GM18507 (cell line): Measurements from ENCODE around the gene TMEM121.

ENCODE experiments used
- DNase-seq: peaks from one replicate; pipeline ENCODE4 v3.0.0; 2011; ENCODE audit warnings: low read depth; ENCODE audit not compliant: insufficient read length; ENCODE audit errors: extremely low spot score
- FAIRE-seq: peaks from 2 replicates; lab custom pipeline; 2011; peaks lifted over from hg19 to GRCh38; lab: Jason Lieb, UNC

The TMEM121 gene

DNA sequence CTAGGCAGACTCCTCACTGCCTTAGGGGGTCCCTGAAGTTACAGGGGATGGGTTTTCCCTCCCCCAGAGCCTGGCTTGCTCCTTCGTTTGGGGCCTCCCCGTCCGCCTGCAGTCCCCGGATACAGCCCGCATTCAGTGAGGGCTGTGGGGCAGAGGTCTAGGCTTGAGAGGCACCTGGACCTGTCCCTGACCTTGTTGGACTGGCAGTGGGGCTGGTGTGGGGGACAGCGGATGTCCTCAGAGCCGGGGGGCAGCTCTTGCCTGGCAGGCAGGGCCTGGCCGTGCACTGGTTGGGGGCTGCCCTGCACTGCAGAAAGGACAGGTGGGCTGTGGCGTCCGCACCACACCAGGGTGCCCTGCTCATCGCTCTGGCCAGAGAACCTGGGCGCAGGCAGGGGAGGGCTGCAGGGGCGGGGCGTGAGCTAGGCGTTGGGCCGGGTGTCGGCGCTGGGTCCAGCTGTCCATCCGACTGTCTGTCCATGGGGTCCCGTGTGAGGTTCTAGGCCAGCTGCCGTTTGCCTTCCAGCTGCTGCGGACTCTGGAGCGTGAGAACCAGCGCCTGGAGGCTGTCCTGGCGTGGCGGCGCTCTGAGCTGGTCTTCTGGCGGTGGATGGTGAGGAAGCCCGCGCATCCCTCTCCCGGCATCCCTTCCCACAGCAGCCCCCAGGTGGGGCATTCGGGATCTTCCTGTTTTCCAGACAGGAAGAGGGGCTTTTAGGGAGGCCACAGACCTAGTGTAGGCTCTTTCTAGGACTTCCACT is 29.4 kb upstream of the TMEM121 start:
- DNase-seq: no peak
- no peak for FAIRE-seq

- DNase-seq (no peak), FAIRE-seq (no peak)
These were observed 28.5 kb upstream of the TMEM121 start for GRCh38 chr14:105497671-105498429.

GRCh38 chr14:105498430-105499255 is 27.7 kb upstream of the TMEM121 start:
- no peak for FAIRE-seq
- no peak for DNase-seq

DNA sequence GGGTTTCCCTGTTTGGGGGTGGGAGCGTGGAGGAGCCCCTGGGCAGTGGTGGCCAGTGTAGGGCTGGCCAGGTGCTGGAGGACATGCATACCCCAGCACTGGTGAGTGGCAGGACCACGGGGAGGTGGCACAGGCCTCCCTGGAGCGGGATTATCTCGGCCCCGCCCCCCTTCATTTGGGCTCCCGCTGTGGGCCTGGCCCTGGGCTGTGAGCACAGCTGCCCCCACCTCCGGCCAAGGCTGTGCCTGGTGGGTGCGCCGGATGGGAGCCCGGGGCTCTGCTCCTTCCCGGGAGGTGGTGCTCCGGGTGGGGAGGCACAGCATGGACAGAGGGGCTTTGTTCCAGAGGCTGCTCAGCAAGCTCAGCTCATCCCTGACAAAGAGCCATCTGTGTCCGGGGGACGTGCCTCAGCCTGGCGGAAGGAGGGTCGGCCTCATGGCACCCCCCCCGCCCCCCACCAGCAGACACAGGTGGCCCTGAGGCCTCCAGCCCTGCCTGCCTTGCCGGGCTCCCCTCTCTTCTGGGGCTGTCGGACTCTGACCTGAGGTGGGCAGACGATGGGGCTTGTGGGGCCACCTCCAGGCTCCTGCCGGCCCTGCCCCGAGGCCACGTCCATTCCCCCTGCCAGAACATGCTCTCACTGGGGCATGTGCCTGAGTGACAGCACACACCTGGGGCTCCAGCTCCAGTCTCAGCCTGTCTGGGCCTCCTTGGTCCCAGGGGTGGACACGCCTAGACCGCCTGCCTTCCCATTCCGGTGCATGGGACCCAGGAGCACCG is 26.9 kb upstream of the TMEM121 start:
- DNase-seq (no peak), FAIRE-seq (no peak)

DNA sequence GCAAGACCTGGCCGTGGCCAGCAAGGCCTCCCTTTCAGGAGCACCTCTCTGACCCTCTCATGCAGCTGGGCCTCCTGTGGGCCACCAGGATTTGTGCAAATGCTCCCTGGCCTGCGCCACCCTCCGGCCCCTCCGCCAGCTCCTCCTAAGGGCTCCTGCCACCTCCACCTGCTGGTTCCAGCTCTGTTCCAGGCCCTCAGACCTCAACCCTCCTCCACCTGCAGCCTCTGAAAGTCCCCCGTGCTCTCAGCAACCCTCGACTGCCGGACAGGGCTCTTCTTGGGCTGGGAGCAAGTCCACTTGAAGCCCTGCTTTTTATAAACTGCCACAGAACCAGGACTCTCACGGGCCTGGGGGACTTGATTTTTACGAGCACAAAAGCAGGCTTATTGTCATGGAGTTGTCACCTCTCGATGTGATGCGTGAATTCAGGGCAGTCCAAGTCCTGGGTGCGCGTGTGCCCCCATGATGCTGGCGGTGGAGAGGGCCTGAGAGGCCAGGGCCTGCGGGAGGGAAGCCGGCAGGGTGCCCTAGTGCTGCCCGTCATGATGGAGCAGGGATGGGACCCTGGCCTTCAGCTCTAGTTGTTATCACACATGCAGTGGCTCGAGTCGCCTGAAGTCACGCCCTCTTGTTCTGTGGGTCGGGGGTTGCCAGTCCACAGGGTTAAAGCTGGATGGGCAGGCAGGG is 26.2 kb upstream of the TMEM121 start:
- DNase-seq (no peak), FAIRE-seq (no peak)

DNA sequence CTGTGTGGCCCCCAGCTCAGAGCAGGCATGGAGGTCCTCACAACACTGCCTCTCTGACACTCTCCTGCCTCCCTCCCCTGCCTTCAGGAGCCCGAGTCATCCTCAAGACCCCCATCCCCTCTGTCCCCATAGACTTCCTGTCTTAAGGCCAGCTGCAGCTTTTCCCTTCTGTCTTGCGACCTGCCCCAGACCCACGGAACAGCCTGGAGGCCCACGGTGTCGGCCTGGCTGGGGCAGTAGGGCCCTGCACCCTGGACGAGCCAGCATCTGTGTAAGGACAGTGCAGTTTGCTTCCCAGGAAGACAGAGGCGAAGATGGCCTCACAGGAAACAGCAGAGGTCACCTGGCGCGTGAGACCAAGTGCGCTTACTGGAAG is 25.7 kb upstream of the TMEM121 start:
- DNase-seq (no peak), FAIRE-seq (no peak)

DNA sequence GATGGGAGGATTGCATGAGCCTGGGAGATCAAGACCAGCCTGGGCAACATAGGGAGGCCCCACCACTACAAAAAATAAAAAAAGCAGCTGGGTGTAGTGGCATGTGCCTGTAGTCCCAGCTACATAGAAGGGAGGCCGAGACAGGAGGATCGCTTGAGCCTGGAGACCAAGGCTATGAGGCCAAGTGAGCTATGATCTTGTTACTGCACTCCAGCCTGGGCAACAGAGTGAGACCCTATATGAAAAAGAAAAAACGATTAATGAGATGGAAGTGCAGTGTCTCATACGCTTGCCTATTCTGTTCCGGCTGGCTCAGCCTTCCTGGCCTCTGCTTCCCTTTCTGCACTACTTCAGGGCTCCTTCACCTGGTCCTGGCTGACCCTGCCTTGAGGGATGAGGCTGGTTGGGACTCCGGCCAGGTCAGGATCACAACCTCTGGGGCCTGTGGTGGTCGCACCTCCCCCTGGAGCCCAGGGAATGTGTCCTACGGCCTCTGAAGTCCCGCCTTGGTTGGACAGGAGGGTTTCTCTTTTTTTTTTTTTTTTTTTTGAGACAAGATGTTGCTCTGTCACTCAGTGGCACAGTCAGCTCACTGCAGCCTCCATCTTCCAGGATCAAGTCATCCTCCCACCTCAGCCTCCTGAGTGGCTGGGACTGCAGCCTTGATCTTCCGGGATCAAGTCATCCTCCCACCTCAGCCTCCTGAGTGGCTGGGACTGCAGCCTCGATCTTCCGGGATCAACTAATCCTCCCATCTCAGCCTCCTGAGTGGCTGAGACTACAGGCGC is 24.7 kb upstream of the TMEM121 start:
- FAIRE-seq (no peak), DNase-seq (no peak)

GRCh38 chr14:105502446-105503295 is 23.7 kb upstream of the TMEM121 start:
- DNase-seq (no peak), FAIRE-seq (no peak)

DNA sequence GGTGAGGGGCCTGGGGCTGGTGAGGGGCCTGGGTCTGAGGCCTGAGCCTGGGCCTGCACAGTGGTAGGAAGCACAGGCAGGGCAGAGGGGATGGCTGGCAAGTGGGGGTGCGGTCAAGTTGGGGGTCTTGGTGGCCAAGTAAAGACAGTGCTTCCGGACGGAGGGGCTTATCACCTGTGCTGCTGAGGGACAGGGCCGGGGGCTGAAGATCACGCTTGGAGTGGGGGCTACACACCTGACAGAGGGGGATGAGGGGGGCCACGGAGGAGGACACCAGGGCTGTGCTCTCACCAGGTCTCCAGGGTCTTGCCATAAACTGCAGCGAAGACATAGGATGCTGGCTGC is 23.1 kb upstream of the TMEM121 start:
- FAIRE-seq (no peak), DNase-seq (no peak)

DNA sequence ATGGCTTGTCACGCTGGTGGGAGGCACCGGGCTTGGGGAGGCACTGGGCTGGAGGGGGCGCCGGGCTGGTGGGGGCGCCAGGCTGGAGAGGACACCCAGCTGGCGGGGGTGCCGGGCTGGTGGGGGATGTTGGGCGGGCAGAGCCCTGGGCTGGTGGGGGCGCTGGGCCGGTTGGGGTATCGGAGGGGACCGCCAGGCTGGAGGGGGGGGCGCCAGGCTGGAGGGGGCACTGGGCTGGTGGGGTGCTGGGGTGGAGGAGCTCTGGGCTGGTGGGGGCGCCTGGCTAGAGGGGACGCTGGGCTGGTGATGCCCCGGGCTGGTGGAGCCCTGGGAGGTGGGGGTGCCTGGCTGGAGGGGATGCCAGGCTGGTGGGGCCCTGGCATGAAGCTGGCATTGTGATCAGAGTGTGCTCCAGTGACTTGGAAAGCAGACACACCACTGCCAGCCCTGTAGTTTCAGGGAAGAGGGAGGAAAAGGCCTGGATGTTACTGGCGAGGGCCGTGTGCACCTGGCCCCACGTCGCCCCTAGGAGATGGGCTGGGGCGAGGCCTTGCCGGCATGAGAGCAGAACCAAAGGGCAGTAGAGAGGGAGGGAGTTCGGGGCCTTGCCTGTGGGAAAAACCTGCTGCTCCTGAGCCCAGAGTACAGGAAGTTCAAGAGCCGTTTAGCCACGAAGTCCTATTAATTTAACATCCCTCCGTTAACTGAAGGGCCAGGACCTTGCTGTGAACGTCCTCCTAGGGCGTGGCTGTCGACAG is 22.3 kb upstream of the TMEM121 start:
- DNase-seq (no peak), FAIRE-seq (no peak)

DNA sequence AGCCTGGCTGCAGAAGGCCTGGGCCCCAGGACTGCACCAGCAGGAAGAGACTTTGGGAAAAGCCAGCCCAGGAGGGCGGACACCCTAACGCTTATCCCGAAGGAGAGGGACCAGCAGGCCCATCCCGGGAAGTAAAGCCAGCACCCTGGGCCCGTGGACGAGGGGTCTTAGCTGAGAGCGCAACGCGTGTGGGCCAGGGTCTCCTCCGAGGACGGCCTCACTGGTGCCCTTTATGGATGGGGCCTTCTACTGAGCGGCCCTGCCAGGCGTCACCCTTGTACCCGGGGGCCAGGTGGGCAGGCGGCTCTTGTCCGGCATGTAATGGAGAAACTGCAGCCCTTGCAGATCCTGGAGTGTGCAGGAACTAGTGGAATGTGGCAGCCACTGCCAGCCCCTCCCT is 21.3 kb upstream of the TMEM121 start:
- DNase-seq (no peak), FAIRE-seq (no peak)

- DNase-seq (no peak), FAIRE-seq (no peak)
These were observed 19.1 kb upstream of the TMEM121 start for GRCh38 chr14:105507247-105507646.

GRCh38 chr14:105508069-105508468 is 18.3 kb upstream of the TMEM121 start:
- FAIRE-seq (no peak), DNase-seq (no peak)

DNA sequence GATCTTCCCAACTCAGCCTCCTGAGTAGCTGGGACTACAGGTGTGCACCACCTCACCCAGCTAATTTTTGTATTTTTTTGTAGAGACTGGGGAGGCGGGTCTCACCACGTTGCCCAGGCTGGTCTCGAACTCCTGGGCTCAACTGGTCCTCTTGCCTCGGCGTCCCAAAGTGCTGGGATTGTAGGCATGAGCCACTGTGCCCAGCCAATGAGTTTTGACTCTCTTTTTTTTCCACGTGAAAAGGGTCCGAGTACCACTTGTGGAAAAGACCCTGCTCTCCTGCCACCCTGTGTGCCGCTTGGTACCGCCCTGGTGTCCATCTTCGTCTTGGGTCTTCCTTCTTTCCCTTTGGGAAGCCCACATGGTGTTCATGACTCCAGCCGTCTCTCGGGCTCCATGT is 17.8 kb upstream of the TMEM121 start:
- DNase-seq: no peak
- FAIRE-seq: no peak

GRCh38 chr14:105517096-105517495 is 9.3 kb upstream of the TMEM121 start:
- DNase-seq (no peak), FAIRE-seq (no peak)

DNA sequence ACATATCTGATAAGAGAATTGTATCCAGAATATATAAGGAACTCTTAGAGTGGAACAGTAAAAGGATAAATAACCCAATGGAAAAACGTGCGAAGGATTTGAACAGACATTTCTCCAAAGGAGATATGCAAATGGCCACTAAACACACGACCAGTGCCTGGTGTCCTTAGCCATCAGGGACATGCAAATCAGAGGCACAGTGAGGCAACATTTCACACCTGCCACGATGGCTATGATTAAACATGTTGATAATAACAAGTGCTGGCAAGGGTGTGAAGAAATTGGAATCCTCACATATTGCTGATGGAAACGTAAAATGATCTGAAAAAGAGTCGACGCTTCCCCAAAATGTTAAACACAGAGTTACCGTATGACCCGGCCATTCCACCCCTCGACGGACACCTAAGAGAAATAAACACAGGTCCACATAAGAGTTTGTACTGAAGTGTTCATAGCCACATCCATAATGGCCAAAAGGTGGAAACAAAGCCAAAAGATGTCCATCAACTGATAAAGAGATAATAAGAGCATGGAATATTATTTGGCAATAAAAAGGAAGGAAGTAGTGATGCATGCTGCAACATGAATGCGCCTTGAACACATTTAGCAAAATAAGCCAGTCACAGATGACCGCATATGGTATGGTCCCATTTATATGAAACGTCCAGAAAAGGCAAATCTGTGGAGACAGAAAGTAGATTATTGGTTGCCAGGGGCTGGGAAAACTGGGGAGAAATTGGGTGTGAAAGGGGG is 6.3 kb upstream of the TMEM121 start:
- FAIRE-seq (no peak), DNase-seq (no peak)
